ENCODE data around the gene ACSL5.
"Not testable (repeated sequence)": the region's sequence is repeated elsewhere in the genome, so short reads cannot be mapped to it uniquely, and the experiment has no call there.

ACSL5 gene

DNA sequence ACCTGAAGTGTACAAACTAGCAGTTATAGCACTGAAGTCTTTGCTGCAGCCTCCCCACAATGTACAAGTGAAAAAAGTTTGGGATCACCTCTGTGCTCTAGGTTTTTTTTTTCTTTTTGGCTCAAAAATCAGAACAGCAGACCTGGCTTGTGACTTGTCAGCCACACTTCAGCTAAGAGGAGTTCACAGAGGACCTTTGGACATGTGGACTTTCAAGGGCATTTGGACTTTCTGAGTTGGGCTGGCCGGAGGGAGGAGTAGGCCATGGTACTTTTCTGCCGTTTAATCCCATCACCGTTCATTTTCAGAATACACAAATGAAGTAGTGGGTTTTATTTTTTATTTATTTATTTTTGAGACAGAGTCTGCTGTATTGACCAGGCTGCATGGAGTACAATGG is 21.9 kb upstream of the ACSL5 start:
- no peak for DNase-seq

DNA sequence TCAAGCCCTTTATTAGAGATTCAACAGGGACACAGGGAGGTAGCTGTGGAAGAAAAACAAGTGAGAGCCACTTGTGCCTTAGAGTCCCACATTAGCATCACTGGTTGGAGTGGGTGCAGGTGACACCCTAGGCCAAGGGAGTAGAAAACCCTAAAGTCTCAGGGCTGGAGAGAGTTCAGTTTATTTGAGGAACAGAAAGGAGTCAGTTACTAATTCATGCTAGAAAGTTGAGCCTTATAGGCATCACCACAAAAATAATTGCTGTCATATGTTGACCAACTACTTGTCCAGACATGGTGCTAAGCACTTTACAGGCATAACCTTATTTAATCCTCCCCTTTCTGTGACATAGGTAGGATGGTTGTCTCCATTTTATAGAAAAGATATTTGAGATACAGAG is 20.9 kb upstream of the ACSL5 start:
- no peak for DNase-seq

DNA sequence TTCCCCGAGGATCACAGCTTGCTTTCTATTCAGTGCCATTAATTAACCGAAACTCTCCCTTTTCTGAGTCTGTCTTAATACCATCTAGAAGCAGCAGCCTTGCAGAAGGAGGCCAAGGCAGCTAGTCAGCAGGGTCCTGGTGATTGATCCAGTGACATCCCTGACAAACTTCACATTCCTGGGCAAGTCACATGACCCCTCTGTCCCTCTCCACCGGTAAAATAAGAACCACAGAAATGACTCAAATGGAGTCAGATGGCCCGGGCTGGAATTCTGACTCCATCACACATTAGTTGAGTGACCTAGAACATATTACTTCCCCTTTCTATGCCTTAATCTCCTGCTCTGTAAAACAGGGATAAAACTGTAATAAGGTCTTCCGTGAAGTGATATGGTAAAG is 17.2 kb upstream of the ACSL5 start:
- DNase-seq = no peak

DNA sequence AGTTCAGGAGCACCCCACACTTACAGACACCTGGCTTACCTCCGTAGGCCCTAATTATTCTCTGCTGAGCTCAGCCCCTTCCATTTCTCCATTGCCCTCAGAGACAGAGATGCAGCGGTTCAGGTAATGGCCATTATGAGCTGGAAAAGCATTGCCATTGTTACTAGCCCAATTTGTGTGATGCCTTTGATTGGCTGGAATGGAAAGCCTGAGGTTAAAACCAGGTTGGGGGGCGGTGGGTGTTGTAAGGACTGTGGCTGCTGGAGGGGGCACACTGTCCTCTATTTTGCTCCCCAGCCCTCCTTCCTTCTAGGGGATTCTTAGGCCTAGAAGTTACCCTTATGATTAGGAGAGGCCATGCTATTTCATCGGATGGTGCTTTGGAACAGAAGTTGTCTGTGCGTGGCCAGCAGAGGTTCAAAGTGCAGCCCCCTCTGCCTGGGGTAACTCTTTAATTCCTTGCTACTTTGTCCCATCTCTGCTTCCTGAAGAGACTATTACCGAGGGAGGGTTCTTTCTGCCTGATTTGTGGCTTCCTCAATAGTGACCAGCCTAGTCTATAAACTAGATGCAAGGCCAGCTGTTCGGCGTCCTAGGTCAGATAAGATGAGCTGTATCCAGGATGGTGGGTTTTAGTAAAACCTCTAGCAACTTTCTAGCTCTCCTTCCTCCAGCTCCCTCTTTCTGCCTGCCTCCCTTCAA is 14.2 kb upstream of the ACSL5 start:
- no peak for DNase-seq

DNA sequence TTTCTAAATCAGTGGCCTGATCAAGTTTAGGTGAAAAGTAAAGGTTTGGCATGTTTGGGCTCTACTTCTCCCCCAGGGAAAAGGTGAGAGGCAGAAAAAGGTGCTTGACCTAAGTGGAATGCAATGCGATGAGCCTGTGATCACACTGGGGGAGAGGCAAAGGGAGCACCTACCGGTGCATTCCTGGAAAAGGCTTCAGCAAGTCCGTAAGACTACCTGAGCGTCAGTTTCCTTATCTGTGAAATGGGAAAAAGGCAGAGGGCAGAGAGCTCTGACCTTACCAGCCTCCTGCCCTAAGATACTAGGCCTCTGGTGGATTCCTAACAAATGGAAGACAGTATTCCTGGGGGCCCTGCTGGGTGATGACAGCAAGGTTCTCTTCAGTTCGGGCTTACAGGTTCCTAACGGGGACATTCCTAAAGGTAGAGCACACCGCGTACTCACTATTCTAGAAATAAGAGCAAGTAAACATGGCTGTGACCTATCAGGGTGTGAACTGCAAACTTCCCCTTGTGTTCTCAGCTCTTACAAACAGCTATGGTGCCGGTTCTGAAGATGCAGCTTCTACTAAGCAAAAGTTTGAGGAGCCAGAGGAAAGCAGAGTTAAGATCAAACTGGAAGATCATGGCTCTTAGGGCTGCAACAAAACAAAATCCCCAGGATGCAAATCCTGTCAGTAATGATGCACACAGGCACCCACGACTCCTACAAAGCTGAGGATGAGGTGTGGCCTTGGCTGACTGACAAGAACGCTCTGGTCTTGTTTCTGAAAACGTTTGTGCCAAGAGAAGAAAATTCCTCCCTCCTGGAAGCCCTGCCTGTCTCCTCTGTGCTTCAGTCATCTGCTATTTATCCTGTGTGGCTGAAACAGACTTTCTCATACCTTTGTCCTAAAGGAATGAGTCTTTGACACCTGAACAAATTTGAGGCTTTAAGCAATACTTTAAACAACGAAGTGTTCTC is 13.3 kb upstream of the ACSL5 start:
- DNase-seq = no peak

DNA sequence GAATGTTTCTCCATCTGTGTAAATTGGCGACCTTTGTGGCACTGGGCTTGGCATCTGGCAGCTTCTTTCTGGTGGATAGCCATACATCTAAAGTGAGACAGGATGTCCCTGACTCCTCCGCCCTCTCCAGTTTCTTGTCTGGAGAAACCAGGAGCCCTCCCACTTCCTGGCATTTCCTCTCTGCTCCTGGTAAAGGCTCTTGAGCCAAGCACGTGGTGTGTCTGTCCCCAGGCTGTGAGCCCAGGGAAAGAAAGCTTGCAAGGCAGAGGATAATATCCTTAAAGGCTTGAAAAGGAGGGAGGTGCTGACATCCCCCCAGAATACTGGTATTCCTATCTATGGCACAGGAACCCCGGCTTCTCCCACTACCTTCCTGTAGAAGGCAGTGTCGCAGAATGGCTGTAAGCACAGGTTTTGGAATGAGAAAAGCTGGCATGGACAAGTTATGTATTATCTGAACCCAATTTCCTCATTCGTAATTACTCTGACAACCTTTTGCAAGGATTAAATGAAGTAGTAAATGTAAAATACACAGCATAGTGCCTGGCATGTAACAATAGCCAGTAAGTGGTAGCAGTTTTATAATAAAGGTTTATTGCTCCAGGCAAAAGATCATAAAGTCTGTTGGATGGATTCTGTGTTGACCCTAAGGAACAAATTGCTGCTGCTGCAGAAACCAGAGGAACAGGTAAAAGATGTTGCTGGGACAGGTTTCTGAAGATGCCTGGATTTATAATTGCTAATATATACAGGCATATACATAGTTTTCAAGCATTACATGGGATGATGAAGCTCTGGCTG is 11.8 kb upstream of the ACSL5 start:
- DNase-seq = peak in 1 of 2 donors; percentile 3

DNA sequence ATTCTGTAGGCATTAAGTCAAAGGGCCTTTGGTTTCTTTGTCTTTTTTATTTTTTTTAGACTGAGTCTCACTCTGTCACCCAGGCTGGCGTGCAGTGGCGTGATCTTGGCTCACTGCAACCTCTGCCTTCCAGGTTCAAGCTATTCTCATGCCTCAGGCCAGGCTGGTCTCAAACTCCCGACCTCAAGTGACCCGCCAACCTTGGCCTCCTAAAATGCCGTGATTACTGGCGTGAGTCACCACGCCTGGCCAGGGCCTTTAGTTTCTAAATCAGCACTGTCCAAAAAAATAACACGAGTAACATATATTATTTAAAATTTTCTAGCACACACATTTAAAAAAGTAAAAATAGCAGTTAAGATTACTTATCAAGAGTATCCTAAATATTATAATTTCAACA is 11.1 kb upstream of the ACSL5 start:
- DNase-seq = no peak

DNA sequence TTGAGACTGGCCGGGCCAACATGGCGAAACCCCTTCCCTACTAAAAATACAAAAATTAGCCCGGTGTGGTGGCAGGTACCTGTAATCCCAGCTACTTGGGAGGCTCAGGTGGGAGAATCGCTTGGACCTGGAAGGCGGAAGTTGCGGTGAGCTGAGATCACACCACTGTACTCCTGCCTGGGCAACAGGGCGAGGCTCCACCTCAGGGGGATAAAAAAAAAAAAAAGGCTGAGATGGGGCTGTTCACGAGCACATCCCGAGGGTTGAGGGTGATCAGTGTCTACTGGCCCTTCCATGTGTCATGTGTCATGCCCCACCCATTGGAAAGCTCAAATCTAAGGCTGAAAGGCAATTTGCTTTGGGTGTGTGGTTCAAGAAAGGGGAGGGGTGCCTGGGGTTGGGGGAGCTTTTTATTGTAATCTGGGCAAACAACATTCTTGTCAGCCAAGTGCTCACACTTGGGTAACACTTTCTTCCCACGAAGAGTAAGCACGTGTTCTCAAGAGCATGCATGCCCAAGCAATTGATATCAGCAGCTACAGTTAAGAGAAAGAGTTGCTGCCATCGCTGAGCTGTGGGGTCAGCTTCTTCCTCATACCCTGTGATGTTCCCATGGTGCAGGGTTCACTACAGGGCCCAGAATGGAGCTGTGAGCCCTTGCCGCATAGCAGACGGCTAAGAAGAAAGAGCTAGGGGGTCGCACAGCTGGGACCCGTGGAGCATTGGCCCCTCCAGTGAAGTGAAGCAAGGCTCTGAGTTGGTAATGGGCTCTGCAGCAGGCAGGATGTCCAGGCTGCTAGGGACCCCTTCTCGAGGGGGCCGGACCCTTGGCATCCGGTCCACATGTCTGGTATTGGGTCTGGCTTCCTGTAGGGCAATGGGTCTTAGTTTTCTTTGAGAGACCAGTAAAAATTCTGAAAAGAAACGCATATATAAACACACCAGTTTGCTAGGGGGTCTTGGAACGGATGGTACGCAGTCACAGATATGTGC is 9.9 kb upstream of the ACSL5 start:
- DNase-seq = no peak

DNA sequence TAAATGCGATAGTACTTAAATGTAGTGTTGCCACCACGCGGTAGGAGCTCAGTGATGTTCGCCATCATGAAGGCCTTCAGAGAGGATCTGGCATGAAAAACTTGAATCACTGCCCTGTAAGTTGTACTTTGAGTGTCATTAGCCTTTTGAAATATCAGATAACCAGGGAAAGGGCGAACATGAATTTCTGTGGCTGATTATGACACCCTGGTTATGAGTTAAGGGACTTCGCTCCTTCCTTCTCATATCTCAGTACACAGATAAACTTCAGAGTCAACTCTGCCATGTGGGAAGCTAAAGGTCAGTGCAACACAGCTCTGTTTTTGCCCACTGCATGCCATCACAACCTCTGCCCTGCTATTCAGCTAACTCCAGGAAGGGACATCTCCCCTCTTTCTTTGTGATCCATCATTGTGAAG is 8.9 kb upstream of the ACSL5 start:
- no peak for DNase-seq

DNA sequence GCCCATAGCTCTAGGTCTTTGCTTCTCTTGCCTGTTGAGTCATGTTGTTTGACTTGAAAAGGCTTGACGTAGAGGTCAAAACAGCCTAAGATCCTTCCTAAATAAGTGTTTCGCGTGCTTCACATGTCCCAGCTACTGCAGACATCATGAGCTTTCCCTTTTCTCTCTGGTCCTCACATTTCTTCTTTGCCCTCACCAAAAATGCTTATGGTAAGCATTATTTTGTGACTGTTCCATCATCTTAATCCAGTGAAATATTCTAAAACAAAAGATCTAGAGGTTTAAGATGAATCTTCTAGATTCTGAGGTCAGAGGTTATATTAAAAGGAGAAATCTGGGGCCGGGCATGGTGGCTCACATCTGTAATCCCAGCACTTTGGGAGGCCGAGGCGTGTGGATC is 8.5 kb upstream of the ACSL5 start:
- DNase-seq = no peak

DNA sequence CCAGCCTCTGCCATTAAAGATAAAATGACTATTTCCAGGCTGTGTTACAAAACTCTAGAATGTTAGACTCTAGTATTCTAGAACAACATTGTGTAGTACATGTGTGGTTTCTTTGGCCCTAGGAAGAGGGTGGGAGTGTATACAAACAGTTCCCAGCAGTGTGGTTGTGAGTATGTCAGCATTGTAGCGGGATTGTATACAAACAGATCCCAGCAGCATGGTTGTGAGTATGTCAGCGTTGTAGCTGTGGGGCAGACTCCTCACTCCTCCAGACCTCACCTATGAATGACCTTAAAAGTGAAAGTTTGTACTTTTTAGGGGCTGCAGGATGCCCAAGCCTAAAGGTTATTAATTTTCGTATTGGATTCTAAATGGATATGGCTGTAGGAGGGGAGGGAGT is 6.9 kb upstream of the ACSL5 start:
- no peak for DNase-seq

DNA sequence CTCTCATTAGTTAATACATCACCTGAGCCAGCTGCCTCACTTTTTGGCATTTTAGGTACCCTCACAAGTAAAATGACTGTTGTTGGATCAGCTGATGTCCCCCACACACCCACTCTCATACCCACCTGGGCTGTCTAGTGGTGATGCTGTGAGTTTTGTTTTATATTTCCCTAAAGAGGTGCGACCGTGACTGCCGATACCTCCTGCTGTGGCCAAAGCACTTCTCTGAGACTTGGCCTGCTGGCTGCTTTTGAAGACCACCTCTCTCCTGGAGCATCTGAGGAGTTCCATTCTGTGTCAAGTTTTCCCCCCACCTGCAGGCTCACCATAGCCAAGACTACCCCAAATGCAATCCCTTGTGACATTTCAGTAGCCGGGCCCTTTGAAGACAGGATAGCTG is 6.4 kb upstream of the ACSL5 start:
- DNase-seq = no peak

DNA sequence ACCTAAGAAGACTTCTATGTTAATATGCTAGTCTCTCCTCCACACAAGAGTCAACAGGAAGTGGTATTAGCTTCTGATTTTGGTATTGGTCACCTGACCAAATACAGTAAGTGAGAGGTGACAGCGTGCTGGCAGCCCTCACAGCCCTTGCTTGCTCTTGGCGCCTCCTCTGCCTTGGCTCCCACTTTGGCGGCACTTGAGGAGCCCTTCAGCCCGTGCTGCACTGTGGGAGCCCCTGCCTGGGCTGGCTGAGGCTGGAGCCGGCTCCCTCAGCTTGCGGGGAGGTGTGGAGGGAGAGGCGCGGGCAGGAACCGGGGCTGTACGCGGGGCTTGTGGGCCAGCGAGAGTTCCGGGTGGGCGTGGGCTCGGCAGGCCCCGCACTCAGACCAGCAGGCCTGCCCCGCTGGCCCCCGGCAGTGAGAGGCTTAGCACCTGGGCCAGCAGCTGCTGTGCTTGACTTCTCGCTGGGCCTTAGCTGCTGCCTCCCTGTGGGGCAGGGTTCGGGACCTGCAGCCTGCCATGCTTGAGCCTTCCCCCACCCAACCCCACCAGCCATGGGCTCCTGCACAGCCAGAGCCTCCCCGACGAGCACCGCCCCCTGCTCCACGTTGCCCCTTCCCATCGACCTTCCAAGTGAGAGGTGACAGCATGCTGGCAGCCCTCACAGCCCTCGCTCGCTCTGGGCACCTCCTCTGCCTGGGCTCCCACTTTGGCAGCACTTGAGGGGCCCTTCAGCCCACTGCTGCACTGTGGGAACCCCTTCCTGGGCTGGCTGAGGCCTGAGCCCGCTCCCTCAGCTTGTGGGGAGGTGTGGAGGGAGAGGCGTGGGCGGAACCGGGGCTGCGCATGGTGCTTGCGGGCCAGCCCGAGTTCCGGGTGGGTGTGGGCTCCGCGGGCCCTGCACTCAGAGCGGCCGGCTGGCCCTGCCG is 4.2 kb upstream of the ACSL5 start:
- DNase-seq = no peak

DNA sequence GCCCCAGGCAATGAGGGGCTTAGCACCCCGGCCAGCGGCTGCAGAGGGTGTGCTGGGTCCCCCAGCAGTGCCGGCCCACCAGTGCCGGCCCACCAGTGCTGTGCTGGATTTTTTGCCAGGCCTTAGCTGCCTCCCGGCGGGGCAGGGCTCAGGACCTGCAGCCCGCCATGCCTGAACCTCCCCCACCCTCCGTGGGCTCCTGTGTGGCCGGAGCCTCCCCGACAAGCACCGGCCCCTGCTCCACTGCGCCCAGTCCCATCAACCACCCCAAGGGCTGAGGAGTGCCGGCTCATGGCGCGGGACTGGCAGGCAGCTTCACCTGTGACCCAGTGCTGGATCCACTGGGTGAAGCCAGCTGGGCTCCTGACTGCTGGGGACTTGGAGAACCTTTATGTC is 3.5 kb upstream of the ACSL5 start:
- DNase-seq = no peak

DNA sequence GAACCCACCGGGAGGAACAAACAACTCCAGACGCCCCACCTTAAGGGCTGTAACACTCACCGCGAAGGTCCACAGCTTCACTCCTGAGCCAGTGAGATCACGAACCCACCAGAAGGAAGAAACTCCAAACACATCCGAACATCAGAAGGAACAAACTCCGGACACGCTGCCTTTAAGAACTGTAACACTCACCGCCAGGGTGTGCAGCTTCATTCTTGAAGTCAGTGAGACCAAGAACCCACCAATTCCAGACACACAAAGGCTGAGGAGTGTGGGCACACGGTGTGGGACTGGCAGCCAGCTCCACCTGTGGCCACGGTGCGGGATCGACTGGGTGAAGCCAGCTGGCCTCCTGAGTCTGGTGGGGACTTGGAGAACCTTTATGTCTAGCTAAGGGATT is 2.6 kb upstream of the ACSL5 start:
- DNase-seq = not testable (repeated sequence)

DNA sequence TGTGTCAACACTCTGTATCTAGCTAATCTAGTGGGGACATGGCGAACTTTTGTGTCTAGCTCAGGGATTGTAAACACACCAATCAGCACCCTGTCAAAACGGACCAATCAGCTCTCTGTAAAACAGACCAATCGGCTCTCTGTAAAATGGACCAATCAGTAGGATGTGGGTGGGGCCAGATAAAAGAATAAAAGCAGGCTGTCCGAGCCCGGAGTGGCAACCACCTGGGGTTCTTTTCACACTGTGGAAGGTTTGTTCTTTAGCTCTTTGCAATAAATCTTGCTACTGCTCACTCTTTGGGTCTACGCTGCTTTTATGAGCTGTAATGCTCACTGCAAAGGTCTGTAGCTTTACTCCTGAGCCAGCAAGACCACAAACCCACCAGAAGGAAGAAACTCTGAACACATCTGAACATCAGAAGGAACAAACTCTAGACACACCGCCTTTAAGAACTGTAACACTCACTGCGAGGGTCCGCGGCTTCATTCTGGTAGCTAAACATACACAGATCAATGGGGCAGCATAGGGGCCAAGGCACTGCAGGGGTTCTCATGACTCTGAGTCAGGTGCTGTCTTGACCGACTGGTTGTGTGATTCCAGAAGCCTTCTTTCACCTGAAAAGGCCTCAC is 1.6 kb upstream of the ACSL5 start:
- DNase-seq = not testable (repeated sequence)

DNA sequence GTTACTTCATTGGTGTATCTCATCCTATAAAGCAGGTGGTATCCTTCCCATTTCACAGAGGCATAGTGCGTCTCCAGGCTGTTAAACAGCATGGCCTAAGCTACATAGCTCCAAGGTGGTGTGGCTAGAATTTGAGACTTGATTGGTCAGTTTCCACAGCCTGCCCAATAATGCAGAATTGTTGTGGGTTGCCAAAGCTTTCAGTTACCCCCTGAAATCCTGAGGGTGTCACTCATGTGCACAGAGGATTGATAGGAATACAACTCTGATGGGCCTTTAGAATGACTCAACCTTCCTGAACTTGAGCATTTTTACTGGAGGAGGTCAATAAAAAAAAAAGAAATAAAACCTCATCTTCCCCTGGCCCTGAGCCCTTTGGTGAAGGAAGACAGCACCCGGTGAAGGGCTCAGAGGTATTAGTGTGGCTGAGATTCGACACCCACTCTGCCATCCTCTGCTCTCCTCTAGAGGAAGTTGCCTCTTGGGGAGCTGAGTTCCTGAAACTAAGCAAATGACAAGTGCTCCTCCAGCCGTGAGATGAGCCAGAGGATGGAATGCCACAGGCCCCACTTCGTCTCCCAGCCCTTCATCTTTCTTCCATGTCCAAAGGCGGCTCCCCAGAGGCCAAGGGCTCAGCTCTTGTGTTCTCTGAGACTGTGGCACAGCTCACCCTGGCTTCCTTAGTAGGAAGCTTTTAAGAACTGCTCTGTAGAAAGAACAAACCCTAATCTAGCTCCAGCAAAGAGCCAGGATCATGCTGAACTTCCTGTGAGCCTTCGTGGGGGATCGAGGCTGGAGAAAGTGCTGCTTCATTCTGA is 1.0 kb downstream of the ACSL5 start:
- DNase-seq = no peak

DNA sequence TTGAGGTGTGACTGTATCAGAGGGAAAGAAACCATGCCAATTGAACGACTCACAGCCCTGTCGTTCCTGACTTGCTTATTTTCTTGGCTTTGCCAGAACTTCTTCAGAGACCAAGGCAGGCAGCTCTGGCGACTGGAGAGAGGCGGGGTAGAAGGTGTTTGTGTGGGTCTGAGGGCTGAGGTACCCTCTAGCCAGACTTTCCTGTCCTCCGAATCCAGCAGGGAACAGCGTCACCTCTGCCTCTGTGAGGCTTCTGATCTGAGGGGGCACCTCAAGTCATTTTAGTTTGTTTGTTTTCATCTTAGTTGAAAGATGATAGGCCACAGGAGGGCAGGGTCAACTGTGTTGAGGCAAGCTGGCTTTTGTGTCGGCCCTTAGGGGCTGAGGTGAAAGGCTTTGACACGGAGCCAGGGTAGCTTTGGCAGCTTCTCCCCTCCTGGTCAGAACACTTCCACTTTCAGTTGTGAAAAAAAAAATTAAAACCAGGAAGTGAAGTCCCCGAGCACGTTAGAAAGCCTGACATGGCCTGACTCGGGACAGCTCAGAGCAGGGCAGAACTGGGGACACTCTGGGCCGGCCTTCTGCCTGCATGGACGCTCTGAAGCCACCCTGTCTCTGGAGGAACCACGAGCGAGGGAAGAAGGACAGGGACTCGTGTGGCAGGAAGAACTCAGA is 1.9 kb downstream of the ACSL5 start:
- peak; percentile 3 to 13 for DNase-seq

DNA sequence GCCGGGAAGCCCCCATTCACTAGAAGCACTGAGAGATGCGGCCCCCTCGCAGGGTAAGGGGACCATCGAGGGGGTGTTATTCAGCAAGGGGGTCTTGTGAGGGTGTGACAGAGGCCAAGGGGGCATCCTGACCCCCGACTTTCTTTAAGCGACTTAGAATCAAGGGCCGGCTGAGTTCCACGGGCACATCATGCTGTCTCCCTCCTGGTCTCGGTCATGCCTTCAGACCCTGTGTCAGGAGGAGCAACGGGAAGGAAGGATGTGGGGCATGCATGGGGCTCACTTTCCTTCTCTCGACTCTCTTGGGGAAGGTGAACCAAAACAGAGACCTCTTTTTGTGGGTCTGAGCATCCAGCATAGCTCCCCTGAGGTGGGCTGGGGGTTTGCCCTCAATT is 2.5 kb downstream of the ACSL5 start:
- no peak for DNase-seq
